ENCODE results near the gene DST.
"Not testable (repeated sequence)": the region's sequence is repeated elsewhere in the genome, so short reads cannot be mapped to it uniquely, and the experiment has no call there.

DST gene

GRCh38 chr6:56579155-56579851, 63.4 kb downstream of the DST start:
- no peak for DNase-seq (ENCODE audit: low read depth, low spot score)
- H3K27ac ChIP-seq = no peak overlapping the region

GRCh38 chr6:56575736-56576135, 67.0 kb downstream of the DST start:
- no peak for DNase-seq (ENCODE audit: low read depth, low spot score)
- H3K27ac ChIP-seq = no peak overlapping the region

GRCh38 chr6:56574292-56574691, 68.4 kb downstream of the DST start:
- no peak overlapping the region for H3K27ac ChIP-seq
- DNase-seq (ENCODE audit: low read depth, low spot score) = no peak

GRCh38 chr6:56573624-56574023, 69.1 kb downstream of the DST start:
- no peak overlapping the region for H3K27ac ChIP-seq
- DNase-seq (ENCODE audit: low read depth, low spot score) = no peak

- DNase-seq (ENCODE audit: low read depth, low spot score) = no peak
- H3K27ac ChIP-seq = no peak overlapping the region
Observed at GRCh38 chr6:56572788-56573471, 69.8 kb downstream of the DST start.

GRCh38 chr6:56571605-56572004, 71.1 kb downstream of the DST start:
- no peak for DNase-seq (ENCODE audit: low read depth, low spot score)

GRCh38 chr6:56570413-56571359, 72.0 kb downstream of the DST start:
- DNase-seq (ENCODE audit: low read depth, low spot score) = no peak
- no peak overlapping the region for H3K27ac ChIP-seq

More at GRCh38 chr6:56571605-56572004, 71.1 kb downstream of the DST start:
- no peak overlapping the region for H3K27ac ChIP-seq

GRCh38 chr6:56567501-56567900, 75.2 kb downstream of the DST start:
- no peak for DNase-seq (ENCODE audit: low read depth, low spot score)
- H3K27ac ChIP-seq = no peak overlapping the region

- not testable (repeated sequence) for DNase-seq (ENCODE audit: low read depth, low spot score); H3K27ac ChIP-seq
Observed at GRCh38 chr6:56562730-56563129, 80.0 kb downstream of the DST start.

- no peak for DNase-seq (ENCODE audit: low read depth, low spot score)
- H3K27ac ChIP-seq = no peak overlapping the region
Observed at GRCh38 chr6:56556751-56557540, 85.7 kb downstream of the DST start.

- DNase-seq (ENCODE audit: low read depth, low spot score) = no peak
- no peak overlapping the region for H3K27ac ChIP-seq
Observed at GRCh38 chr6:56555438-56555872, 87.2 kb downstream of the DST start.

GRCh38 chr6:56552187-56553130, 90.2 kb downstream of the DST start:
- DNase-seq (ENCODE audit: low read depth, low spot score) = no peak
- H3K27ac ChIP-seq = no peak overlapping the region

- no peak for DNase-seq (ENCODE audit: low read depth, low spot score)
- no peak overlapping the region for H3K27ac ChIP-seq
Observed at GRCh38 chr6:56551409-56552120, 91.1 kb downstream of the DST start.

GRCh38 chr6:56550301-56550700, 92.4 kb downstream of the DST start:
- no peak overlapping the region for H3K27ac ChIP-seq
- no peak for DNase-seq (ENCODE audit: low read depth, low spot score)

- no peak for DNase-seq (ENCODE audit: low read depth, low spot score)
- H3K27ac ChIP-seq = no peak overlapping the region
Observed at GRCh38 chr6:56549014-56549413, 93.7 kb downstream of the DST start.

GRCh38 chr6:56547687-56548086, 95.0 kb downstream of the DST start:
- DNase-seq (ENCODE audit: low read depth, low spot score) = no peak
- H3K27ac ChIP-seq = no peak overlapping the region

GRCh38 chr6:56542364-56543331, 100.0 kb downstream of the DST start:
- peak; percentile 92 for DNase-seq (ENCODE audit: low read depth, low spot score)
- H3K27ac ChIP-seq = peak overlapping the region; percentile 93
